Type B pancreatic cell (in vitro differentiated cells): ENCODE results near the gene ADGRG3. TPM values are rescaled to one million over a fixed set of nuclear protein-coding genes. Genes with fewer than 3 reads are reported as not detected.

Source experiments
- DNase-seq: peaks from one replicate; pipeline ENCODE4 v3.0.0; 2021; ENCODE audit warnings: mixed read lengths; ENCODE audit not compliant: unreplicated experiment; ENCODE audit errors: extremely low spot score
- H3K27ac Mint-ChIP-seq: 2 replicates; pipeline ENCODE4 v1.8.0; 2021; ENCODE audit warnings: mild to moderate bottlenecking, mixed read lengths
- H3K27me3 Mint-ChIP-seq: 2 replicates; pipeline ENCODE4 v1.8.0; 2021; ENCODE audit warnings: mixed read lengths
- H3K36me3 Mint-ChIP-seq: 2 replicates; pipeline ENCODE4 v1.8.0; 2021; ENCODE audit warnings: mixed read lengths
- H3K4me1 Mint-ChIP-seq: one replicate; pipeline ENCODE4 v1.8.0; 2021; ENCODE audit warnings: mixed read lengths; ENCODE audit not compliant: unreplicated experiment
- H3K4me3 Mint-ChIP-seq: 2 replicates; pipeline ENCODE4 v1.8.0; 2021; ENCODE audit warnings: mild to moderate bottlenecking, mixed read lengths
- H3K9me3 Mint-ChIP-seq: 2 replicates; pipeline ENCODE4 v1.8.0; 2021; ENCODE audit warnings: mixed read lengths
- total RNA-seq: library from RNA; stranded (reverse); gene quantifications from 2 replicates; pipeline ENCODE4 v1.2.1, GENCODE V29; 2021; ENCODE audit warnings: low replicate concordance
- TF ChIP-seq, protein P1 (sequence below): fragments of 200-600 bp; sonication (generic); conservative IDR thresholded peaks from 2 replicates; pipeline ENCODE4 v1.5.0; 2021; ENCODE audit warnings: antibody characterized with exemption, mild to moderate bottlenecking

Gene ADGRG3
- total RNA-seq, 1 donor from 2014 or later = not detected

- H3K4me3 Mint-ChIP-seq = no peak overlapping the region
- H3K27me3 Mint-ChIP-seq = no peaks in the 10 kb centered on the region
- H3K4me1 Mint-ChIP-seq = peaks cover 10% of the 10 kb centered on the region
- TF ChIP-seq, protein P1, sequence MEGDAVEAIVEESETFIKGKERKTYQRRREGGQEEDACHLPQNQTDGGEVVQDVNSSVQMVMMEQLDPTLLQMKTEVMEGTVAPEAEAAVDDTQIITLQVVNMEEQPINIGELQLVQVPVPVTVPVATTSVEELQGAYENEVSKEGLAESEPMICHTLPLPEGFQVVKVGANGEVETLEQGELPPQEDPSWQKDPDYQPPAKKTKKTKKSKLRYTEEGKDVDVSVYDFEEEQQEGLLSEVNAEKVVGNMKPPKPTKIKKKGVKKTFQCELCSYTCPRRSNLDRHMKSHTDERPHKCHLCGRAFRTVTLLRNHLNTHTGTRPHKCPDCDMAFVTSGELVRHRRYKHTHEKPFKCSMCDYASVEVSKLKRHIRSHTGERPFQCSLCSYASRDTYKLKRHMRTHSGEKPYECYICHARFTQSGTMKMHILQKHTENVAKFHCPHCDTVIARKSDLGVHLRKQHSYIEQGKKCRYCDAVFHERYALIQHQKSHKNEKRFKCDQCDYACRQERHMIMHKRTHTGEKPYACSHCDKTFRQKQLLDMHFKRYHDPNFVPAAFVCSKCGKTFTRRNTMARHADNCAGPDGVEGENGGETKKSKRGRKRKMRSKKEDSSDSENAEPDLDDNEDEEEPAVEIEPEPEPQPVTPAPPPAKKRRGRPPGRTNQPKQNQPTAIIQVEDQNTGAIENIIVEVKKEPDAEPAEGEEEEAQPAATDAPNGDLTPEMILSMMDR = no peak
- H3K27ac Mint-ChIP-seq = no peak overlapping the region
- DNase-seq = no peak
- no peaks in the 10 kb centered on the region for H3K9me3 Mint-ChIP-seq
- no peaks in the 10 kb centered on the region for H3K36me3 Mint-ChIP-seq
Measured at GRCh38 chr16:57642160-57643135, 25.7 kb upstream of the ADGRG3 start.

DNA sequence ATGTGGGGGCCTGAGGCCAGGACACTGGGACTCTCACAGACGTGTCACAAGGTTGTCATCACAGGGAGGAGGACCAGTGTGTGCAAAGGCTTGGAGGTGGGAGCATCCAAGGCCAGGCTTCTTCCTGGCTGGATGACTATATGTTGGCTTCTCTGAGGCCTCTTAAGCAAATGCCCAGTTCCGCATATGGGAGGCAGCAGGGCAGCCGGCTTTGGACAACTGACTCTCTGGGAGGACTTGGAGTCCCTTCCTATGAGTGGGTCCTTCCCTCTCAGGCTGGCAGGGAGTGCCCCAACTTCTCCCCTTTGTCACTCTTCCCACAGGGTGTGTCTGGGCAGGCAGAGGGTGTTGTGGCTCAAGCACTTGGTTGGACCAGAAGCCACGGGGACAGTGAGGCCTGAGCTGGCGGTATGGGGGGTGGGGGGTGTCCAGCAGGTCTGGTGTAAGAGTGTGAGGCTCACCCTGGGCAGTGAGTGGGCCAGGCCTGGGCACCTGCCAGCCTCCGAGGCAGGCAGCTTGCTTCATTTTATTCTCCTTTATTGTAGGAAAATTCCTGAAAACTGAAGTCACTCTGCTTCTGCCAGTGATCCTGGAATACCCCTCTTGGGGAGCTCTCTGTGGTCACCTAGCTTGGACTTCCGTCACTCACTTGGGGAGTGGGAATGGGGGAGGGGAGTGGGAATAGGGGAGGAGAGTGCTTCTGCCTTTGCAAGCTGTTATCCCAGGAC lies 24.8 kb upstream of the ADGRG3 start:
- Mint-ChIP-seq H3K4me1 (peaks cover 10% of the 10 kb centered on the region), H3K27me3 (no peaks in the 10 kb centered on the region), H3K36me3 (no peaks in the 10 kb centered on the region), H3K27ac (no peak overlapping the region), H3K9me3 (no peaks in the 10 kb centered on the region), H3K4me3 (no peak overlapping the region)
- TF ChIP-seq, protein P1 = no peak
- no peak for DNase-seq

DNA sequence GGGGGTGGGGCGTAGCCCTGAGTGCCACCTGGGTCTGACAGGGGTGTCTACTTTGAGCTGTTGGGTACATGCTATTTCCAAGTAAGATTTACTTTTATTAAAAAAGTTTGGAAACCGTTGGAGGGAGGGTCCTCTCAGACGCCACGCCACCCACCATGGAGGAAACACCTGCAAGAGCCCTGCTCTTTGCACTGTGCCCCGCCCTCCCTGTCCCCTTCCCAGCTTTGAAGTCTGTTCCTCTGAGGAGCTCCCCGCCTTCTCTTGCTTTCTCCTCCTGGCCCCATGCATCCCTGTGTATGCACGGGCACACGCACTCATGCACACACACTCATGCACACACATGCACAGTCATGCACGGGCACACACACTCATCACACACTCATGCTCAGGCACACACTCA lies 24.2 kb upstream of the ADGRG3 start:
- H3K36me3 Mint-ChIP-seq = no peaks in the 10 kb centered on the region
- TF ChIP-seq, protein P1 = no peak
- no peak overlapping the region for H3K27ac Mint-ChIP-seq
- H3K27me3 Mint-ChIP-seq = no peaks in the 10 kb centered on the region
- H3K9me3 Mint-ChIP-seq = no peaks in the 10 kb centered on the region
- DNase-seq = no peak
- H3K4me3 Mint-ChIP-seq = no peak overlapping the region
- peaks cover 10% of the 10 kb centered on the region for H3K4me1 Mint-ChIP-seq

DNA sequence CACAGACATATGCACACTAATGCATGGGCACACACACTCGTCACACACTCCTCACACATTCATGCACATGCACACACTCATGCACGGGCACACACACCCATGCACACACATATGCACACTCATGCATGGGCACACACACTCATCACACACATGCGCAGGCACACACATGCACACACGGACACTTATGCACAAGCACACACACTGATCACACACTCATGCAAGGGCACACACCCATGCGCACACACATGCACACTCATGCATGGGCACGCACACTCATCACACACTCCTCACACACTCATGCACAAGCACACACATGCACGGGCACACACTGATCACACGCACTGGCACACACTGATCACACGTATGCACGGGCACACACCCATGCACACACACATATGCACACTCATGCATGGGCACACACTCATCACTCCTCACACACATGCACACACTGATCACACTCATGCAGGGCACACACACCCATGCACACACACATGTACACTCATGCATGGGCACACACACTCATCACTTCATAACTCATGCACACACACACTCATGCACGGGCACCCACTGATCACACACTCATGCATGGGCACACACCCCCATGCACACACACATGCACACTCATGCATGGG lies 23.6 kb upstream of the ADGRG3 start:
- Mint-ChIP-seq H3K4me3 (no peak overlapping the region), H3K9me3 (no peaks in the 10 kb centered on the region), H3K4me1 (peaks cover 10% of the 10 kb centered on the region), H3K27ac (no peak overlapping the region), H3K36me3 (no peaks in the 10 kb centered on the region), H3K27me3 (no peaks in the 10 kb centered on the region)
- TF ChIP-seq, protein P1 = no peak
- no peak for DNase-seq

GRCh38 chr16:57645169-57645568 lies 22.9 kb upstream of the ADGRG3 start:
- TF ChIP-seq, protein P1 = no peak
- H3K27me3 Mint-ChIP-seq = no peaks in the 10 kb centered on the region
- H3K4me1 Mint-ChIP-seq = peaks cover 10% of the 10 kb centered on the region

More at GRCh38 chr16:57645169-57645568, 22.9 kb upstream of the ADGRG3 start:
- Mint-ChIP-seq H3K27ac (no peak overlapping the region), H3K9me3 (no peaks in the 10 kb centered on the region), H3K36me3 (no peaks in the 10 kb centered on the region), H3K4me3 (no peak overlapping the region)
- no peak for DNase-seq
